ENCODE data around the gene GHSR. TPM values are rescaled to one million over a fixed set of nuclear protein-coding genes. Genes with fewer than 3 reads are reported as not detected.
A peak's percentile ranks its signal among the peaks of the same experiment; 100 is the strongest.

Gene GHSR
- total and polyA plus RNA-seq, 10 donors = not detected

DNA sequence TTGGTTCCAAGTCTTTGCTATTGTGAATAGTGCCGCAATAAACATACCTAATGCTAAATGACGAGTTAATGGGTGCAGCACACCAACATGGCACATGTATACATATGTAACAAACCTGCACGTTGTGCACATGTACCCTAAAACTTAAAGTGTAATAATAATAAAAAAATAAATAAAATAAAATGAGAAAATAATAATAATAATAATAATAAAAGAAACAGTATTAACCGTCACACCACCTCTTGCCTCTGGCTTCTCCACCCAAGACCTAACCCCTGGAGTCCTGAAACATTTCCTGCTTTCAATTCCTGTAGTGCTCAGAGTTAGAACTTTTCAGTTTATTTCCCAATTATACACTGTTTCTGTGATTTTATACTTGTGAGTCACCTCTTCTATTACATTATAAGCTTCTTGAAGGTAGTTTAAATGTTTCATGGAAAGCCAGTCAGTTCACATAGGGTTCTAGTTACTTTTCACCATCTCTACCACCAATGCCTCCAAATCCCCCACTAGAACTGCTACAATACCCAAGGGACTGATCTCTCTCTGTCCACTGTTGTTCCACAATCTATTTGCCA lies 18.4 kb upstream of the GHSR start:
- Histone ChIP-seq H3K9me3 (peaks cover 0 to 3% (median 0%) of the 10 kb centered on the region in 8 donors), H3K4me3 (no peak overlapping the region), H3K27ac (no peak overlapping the region), H3K27me3 (replicated peaks in 1 of 7) (peaks cover 0 to 7% (median 0%) of the 10 kb centered on the region in 7 donors), H3K4me1 (peaks cover 0 to under 1% (median 0%) of the 10 kb centered on the region in 6 donors), H3K36me3 (no peaks in the 10 kb centered on the region)
- intact Hi-C loops (cut with DNase I; ENCODE audit: low total_unique reads) = no loop called here
- WGBS, 5 donors = 70 to 92% (median 87%) methylated on average over 4 of the region's 4 CpGs
- DNase-seq = no peak
- no peak for TF ChIP-seq POLR2AphosphoS5 (IDR thresholded peaks at IDR 0.05)
- TF ChIP-seq, protein P1, sequence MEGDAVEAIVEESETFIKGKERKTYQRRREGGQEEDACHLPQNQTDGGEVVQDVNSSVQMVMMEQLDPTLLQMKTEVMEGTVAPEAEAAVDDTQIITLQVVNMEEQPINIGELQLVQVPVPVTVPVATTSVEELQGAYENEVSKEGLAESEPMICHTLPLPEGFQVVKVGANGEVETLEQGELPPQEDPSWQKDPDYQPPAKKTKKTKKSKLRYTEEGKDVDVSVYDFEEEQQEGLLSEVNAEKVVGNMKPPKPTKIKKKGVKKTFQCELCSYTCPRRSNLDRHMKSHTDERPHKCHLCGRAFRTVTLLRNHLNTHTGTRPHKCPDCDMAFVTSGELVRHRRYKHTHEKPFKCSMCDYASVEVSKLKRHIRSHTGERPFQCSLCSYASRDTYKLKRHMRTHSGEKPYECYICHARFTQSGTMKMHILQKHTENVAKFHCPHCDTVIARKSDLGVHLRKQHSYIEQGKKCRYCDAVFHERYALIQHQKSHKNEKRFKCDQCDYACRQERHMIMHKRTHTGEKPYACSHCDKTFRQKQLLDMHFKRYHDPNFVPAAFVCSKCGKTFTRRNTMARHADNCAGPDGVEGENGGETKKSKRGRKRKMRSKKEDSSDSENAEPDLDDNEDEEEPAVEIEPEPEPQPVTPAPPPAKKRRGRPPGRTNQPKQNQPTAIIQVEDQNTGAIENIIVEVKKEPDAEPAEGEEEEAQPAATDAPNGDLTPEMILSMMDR (IDR thresholded peaks at IDR 0.05 in 8 of 11, conservative IDR thresholded peaks at IDR 0.05 in 3 of 11) = no peak

DNA sequence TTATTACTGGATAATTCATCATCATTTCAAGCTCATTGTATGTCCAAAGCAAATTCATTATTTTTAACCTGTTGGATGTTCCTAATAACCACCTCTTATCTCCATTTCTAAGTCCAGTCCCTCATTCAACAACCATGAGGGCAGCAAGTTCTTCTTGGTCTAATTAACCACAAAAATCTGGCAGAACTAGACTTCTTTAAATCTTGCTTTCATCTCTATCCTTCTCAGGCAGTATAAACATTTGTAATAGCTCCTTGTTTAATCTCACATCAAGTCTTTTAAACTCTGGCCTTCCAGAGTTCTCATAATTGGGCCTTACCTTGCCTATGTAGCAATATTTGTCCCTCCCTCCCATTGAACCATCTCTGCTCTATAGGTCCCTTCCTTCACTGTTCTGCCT lies 17.0 kb upstream of the GHSR start:
- no peak for DNase-seq
- Histone ChIP-seq H3K36me3 (no peaks in the 10 kb centered on the region), H3K27ac (no peak overlapping the region), H3K27me3 (replicated peaks in 1 of 7) (peaks cover 0 to 7% (median 0%) of the 10 kb centered on the region in 7 donors), H3K4me1 (peaks cover 0 to 7% (median 0%) of the 10 kb centered on the region in 6 donors), H3K4me3 (no peak overlapping the region), H3K9me3 (no peaks in the 10 kb centered on the region)
- TF ChIP-seq POLR2AphosphoS5 (IDR thresholded peaks at IDR 0.05) = no peak
- intact Hi-C loops (cut with DNase I; ENCODE audit: low total_unique reads) = no loop called here

DNA sequence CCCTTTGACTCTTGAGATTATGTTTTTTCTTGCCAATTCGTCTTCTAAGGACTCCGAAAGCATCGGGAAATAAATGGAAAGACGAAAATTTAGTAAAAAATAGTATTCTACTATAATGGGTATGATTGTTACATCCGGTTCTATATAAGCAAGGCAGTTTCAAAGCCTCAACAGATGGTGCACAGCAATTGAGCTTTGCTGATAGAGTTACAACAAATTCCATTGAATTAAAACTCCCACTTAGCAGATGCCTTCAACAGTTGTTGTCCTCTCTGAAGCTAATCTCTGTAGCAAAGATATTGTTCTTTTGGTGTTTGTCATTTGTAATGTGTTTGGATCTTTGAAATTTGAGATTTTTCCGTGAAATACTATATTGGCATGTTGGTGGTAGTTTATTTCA lies 16.1 kb upstream of the GHSR start:
- Histone ChIP-seq H3K4me1 (peaks cover 0 to 7% (median 0%) of the 10 kb centered on the region in 6 donors), H3K4me3 (no peak overlapping the region), H3K27ac (no peak overlapping the region), H3K27me3 (replicated peaks in 1 of 7) (peaks cover 0 to 7% (median 0%) of the 10 kb centered on the region in 7 donors), H3K36me3 (no peaks in the 10 kb centered on the region), H3K9me3 (no peaks in the 10 kb centered on the region)
- intact Hi-C loops (cut with DNase I; ENCODE audit: low total_unique reads) = no loop called here
- WGBS, 5 donors = 87 to 96% (median 89%) methylated on average over 6 of the region's 6 CpGs
- no peak for DNase-seq
- TF ChIP-seq POLR2A (IDR thresholded peaks at IDR 0.05) (no peak), POLR2AphosphoS5 (IDR thresholded peaks at IDR 0.05) (no peak)
- TF ChIP-seq, protein P1 (IDR thresholded peaks at IDR 0.05 in 8 of 11, conservative IDR thresholded peaks at IDR 0.05 in 3 of 11) = no peak

DNA sequence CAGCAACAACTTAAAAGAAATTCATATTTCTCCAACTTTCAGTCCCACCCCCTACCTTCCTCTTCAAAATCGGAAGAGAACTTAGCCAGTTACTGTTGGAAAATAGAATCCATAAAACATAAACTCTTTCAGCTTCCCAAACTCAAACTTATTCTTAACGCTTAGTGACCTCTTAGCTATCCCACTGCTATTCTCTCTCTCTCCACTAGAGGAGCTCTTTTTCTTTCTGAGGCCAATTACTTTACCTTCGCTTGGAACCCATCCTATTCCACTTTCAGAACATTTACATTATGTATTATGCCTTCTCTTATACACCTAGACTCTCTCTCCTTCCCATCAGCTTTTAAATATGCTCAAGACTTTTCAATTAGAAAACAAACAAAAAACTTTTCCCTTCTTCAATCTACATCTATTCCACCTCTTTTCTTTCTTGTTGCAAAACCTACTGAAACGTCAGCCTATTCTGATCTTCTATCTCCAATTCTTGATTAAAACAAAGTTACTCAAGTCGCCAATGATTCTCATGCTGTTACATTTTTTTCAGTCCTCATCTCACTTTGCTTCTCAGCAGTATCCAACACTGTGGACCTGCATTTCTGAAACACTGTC lies 13.4 kb upstream of the GHSR start:
- H3K27me3 ChIP-seq (replicated peaks in 1 of 7) = no peaks in the 10 kb centered on the region
- H3K36me3 ChIP-seq = no peaks in the 10 kb centered on the region
- intact Hi-C loops (cut with DNase I; ENCODE audit: low total_unique reads) = no loop called here
- TF ChIP-seq POLR2AphosphoS5 (IDR thresholded peaks at IDR 0.05) (no peak), POLR2A (IDR thresholded peaks at IDR 0.05) (no peak)
- TF ChIP-seq, protein P1 (IDR thresholded peaks at IDR 0.05 in 8 of 11, conservative IDR thresholded peaks at IDR 0.05 in 3 of 11) = peak; percentile 74 to 89 (median 85)
- H3K27ac ChIP-seq = no peak overlapping the region
- no peaks in the 10 kb centered on the region for H3K9me3 ChIP-seq
- 35 to 41% (median 37%) methylated on average over 5 of the region's 5 CpGs for WGBS, 5 donors
- peaks cover 0 to 7% (median 0%) of the 10 kb centered on the region in 6 donors for H3K4me1 ChIP-seq
- no peak overlapping the region for H3K4me3 ChIP-seq
- no peak for DNase-seq
